Testis (tissue), 2 donors: ENCODE measurements around the gene POP5.

Source experiments
- POLR2A ChIP-seq: fragments of 450-650 bp; IDR thresholded peaks from one replicate; pipeline ENCODE4 v1.6.1; 2017; ENCODE audit warnings: antibody characterized with exemption, mild to moderate bottlenecking, moderate library complexity
- TF ChIP-seq, protein P1 (sequence below), 3 experiments: fragments of 450-650 bp in 2 of 3; fragments of 200-600 bp in 1 of 3; sonication (generic) in 1 of 3; IDR thresholded peaks; one replicate each; pipeline ENCODE4 v1.5.1; 2016 to 2019; ENCODE audit warnings: antibody characterized with exemption in 3 of 3, mild to moderate bottlenecking in 2 of 3, moderate library complexity in 1 of 3

- TF ChIP-seq POLR2A = no peak
- TF ChIP-seq, protein P1, sequence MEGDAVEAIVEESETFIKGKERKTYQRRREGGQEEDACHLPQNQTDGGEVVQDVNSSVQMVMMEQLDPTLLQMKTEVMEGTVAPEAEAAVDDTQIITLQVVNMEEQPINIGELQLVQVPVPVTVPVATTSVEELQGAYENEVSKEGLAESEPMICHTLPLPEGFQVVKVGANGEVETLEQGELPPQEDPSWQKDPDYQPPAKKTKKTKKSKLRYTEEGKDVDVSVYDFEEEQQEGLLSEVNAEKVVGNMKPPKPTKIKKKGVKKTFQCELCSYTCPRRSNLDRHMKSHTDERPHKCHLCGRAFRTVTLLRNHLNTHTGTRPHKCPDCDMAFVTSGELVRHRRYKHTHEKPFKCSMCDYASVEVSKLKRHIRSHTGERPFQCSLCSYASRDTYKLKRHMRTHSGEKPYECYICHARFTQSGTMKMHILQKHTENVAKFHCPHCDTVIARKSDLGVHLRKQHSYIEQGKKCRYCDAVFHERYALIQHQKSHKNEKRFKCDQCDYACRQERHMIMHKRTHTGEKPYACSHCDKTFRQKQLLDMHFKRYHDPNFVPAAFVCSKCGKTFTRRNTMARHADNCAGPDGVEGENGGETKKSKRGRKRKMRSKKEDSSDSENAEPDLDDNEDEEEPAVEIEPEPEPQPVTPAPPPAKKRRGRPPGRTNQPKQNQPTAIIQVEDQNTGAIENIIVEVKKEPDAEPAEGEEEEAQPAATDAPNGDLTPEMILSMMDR (IDR thresholded peaks at IDR 0.05) = no peak
Measured at GRCh38 chr12:120579179-120579578, 2.0 kb downstream of the POP5 start.
